Gastrocnemius medialis (tissue), 4 donors: Measurements from ENCODE around the gene AVL9. TPM values are rescaled to one million over a fixed set of nuclear protein-coding genes. Genes with fewer than 3 reads are reported as not detected.

Experiments used
- ATAC-seq, 2 donors: fragments of 150-250 bp; one replicate each; pipeline ENCODE4 v1.9.1; 2016
- DNase-seq, 2 donors: peaks; one replicate each; pipeline ENCODE4 v3.0.0-alpha.2; 2019
- H3K27ac ChIP-seq, 4 donors: fragments of 200-600 bp; sonication (generic); 1 replicate in 1 of 4; 2 replicates in 3 of 4; pipeline ENCODE4 v1.5.1; 2016 to 2018; ENCODE audit warnings: mild to moderate bottlenecking in 2 of 4, moderate library complexity in 1 of 4
- H3K27me3 ChIP-seq, 3 donors: fragments of 200-600 bp; sonication (generic) in 2 of 3; 1 replicate in 1 of 3; 2 replicates in 2 of 3; pipeline versions ENCODE4 v1.5.1 to v1.6.0; 2016 to 2019; ENCODE audit warnings: mild to moderate bottlenecking in 1 of 3, moderate library complexity in 1 of 3
- H3K36me3 ChIP-seq, 2 donors: fragments of 200-600 bp; sonication (generic) in 1 of 2; one replicate each; pipeline ENCODE4 v1.5.1; 2017 to 2018
- H3K4me1 ChIP-seq, 2 donors: fragments of 200-600 bp; sonication (generic) in 1 of 2; one replicate each; pipeline ENCODE4 v1.5.1; 2016 to 2017; ENCODE audit warnings: mild to moderate bottlenecking in 2 of 2
- H3K4me3 ChIP-seq, 4 donors: fragments of 200-600 bp; sonication (generic) in 3 of 4; 1 replicate in 1 of 4; 2 replicates in 3 of 4; pipeline ENCODE4 v1.5.1; 2016 to 2019; ENCODE audit warnings: mild to moderate bottlenecking in 2 of 4
- H3K9me3 ChIP-seq, 3 donors: fragments of 200-600 bp; sonication (generic) in 2 of 3; 1 replicate in 1 of 3; 2 replicates in 2 of 3; pipeline ENCODE4 v1.5.1; 2016 to 2019
- CTCF ChIP-seq, 5 experiments: fragments of 450-650 bp in 3 of 5; fragments of 200-600 bp in 2 of 5; sonication (generic) in 2 of 5; IDR thresholded peaks in 4 of 5; conservative IDR thresholded peaks in 1 of 5; 1 replicate in 4 of 5; 2 replicates in 1 of 5; pipeline ENCODE4 v1.5.1; 2016 to 2019; ENCODE audit warnings: antibody characterized with exemption in 5 of 5, mild to moderate bottlenecking in 3 of 5, moderate library complexity in 3 of 5
- POLR2A ChIP-seq, 2 donors: fragments of 450-650 bp; IDR thresholded peaks; one replicate each; pipeline ENCODE4 v1.6.1; 2017; ENCODE audit warnings: antibody characterized with exemption in 2 of 2, mild to moderate bottlenecking in 2 of 2, moderate library complexity in 2 of 2
- in situ Hi-C, 4 donors: fragments of 200-750 bp; cut with MboI; loops; one replicate each; pipeline versions ENCODE4 v1.15.0 to v1.8.0; 2017; ENCODE audit warnings: low sequenced_read_pairs in 4 of 4
- intact Hi-C: fragments of 100-400 bp; cut with DNase I; formaldehyde crosslinking; loops from one replicate; pipeline ENCODE4 v1.15.1; 2023; ENCODE audit warnings: low total_unique reads
- total RNA-seq, 4 donors: library from RNA; depleted of rRNA; stranded (reverse); fragments of >200 nt; gene quantifications; one replicate each; pipeline versions ENCODE4 v1.1.0 to v1.2.3, GENCODE V29; 2016

Gene AVL9
- total RNA-seq, 4 donors from 2014 or later = 22.3 to 27.6 (median 25.5) TPM

- ATAC-seq (no peak), DNase-seq (no peak)
- in situ Hi-C loops = no loop called here
- intact Hi-C loops = no loop called here
- Histone ChIP-seq H3K4me1 (no peaks in the 10 kb centered on the region), H3K36me3 (no peaks in the 10 kb centered on the region), H3K4me3 (no peak overlapping the region), H3K27ac (no peak overlapping the region), H3K27me3 (no peaks in the 10 kb centered on the region), H3K9me3 (no peaks in the 10 kb centered on the region)
- TF ChIP-seq CTCF (IDR thresholded peaks at IDR 0.05 in 4 of 5, conservative IDR thresholded peaks at IDR 0.05 in 1 of 5) = no peak
- no peak for TF ChIP-seq POLR2A (IDR thresholded peaks at IDR 0.05)
These were observed 21.3 kb downstream of the AVL9 start for GRCh38 chr7:32516551-32517100.

DNA sequence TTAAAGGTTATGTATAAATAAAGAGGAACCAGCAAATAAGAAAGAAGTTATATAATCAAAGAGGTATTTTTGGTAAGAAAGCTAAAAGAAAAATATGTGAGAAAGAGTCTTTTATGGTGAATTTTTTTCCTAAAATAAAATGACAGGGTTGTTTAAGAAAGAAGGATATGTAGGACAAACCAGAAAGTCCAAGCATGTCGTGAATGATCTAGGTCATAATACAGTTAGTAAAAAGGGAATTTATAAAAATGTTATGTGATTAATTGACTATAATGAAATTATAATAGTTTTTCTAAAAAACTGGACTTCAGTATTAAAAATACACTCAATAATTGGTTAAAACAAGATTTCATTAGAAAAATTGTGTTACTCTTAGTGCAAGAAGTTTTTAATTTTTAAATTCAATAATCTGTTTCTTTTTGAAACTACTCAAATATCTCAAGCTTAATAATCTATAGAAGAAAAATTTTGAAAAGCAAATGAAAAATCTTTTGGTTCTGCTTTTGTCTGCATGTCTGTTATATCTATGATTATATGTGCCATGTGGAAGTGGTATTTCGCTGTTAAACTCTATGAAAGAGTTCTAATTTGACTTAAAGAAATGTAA is 23.3 kb downstream of the AVL9 start:
- DNase-seq (no peak), ATAC-seq (no peak)
- no peaks in the 10 kb centered on the region for H3K36me3 ChIP-seq
- H3K27ac ChIP-seq = no peak overlapping the region
- in situ Hi-C loops = no loop called here
- no peaks in the 10 kb centered on the region for H3K9me3 ChIP-seq
- H3K4me1 ChIP-seq = no peaks in the 10 kb centered on the region
- H3K4me3 ChIP-seq = no peak overlapping the region
- TF ChIP-seq CTCF (IDR thresholded peaks at IDR 0.05 in 4 of 5, conservative IDR thresholded peaks at IDR 0.05 in 1 of 5) = no peak
- no peak for TF ChIP-seq POLR2A (IDR thresholded peaks at IDR 0.05)
- intact Hi-C loops = no loop called here
- H3K27me3 ChIP-seq = no peaks in the 10 kb centered on the region

DNA sequence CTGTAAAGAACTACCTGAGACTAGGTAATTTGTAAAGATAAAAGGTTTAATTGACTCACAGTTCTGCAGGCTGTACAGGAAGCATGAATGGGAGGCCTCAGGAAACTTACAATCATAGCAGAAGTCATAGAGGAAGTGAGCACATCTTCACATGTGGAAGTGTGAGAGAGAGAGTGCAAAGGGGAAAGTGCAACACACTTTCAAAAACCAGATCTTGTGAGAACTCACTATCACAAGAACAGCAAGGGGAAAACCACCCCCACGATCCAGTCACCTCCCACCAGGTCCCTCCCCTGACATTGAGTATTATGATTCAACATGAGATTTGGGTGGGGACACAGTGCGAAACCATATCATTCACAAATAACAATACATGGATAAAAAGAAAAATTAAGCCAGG is 24.5 kb downstream of the AVL9 start:
- in situ Hi-C loops = no loop called here
- DNase-seq = no peak
- Histone ChIP-seq H3K4me1 (no peaks in the 10 kb centered on the region), H3K9me3 (no peaks in the 10 kb centered on the region), H3K36me3 (no peaks in the 10 kb centered on the region), H3K4me3 (no peak overlapping the region), H3K27me3 (no peaks in the 10 kb centered on the region), H3K27ac (no peak overlapping the region)
- intact Hi-C loops = no loop called here
- TF ChIP-seq POLR2A (IDR thresholded peaks at IDR 0.05) (no peak), CTCF (IDR thresholded peaks at IDR 0.05 in 4 of 5, conservative IDR thresholded peaks at IDR 0.05 in 1 of 5) (no peak)
- no peak for ATAC-seq

GRCh38 chr7:32522746-32523530 is 27.6 kb downstream of the AVL9 start:
- intact Hi-C loops = no loop called here
- Histone ChIP-seq H3K4me3 (no peak overlapping the region), H3K36me3 (no peaks in the 10 kb centered on the region), H3K27me3 (no peaks in the 10 kb centered on the region), H3K9me3 (no peaks in the 10 kb centered on the region), H3K27ac (no peak overlapping the region), H3K4me1 (no peaks in the 10 kb centered on the region)
- TF ChIP-seq CTCF (IDR thresholded peaks at IDR 0.05 in 4 of 5, conservative IDR thresholded peaks at IDR 0.05 in 1 of 5) = no peak
- TF ChIP-seq POLR2A (IDR thresholded peaks at IDR 0.05) = no peak
- no peak for DNase-seq
- ATAC-seq = no peak
- in situ Hi-C loops = no loop called here
